Activated naive CD4-positive, alpha-beta T cell treated with anti-CD3 and anti-CD28 coated beads, Interleukin-2, amount 50 U/mL, for 72 hours (primary cell): ENCODE results near the gene CXCL10. TPM values are rescaled to one million over a fixed set of nuclear protein-coding genes. Genes with fewer than 3 reads are reported as not detected.

ENCODE experiments used
- total RNA-seq, 2 donors: library from RNA; stranded (reverse); gene quantifications; one replicate each; pipeline ENCODE4 v1.2.3, GENCODE V29; 2022

CXCL10 gene
- total RNA-seq, 2 donors from 2014 or later = 0.20 to 1.2 TPM

Other genes starting within 250 kb of the CXCL10 start
- gene PPEF2, start 121.0 kb downstream of the CXCL10 start, total RNA-seq = under 1 TPM in 1 of 2 donors, not detected in 1; 0.54 TPM
- gene NAAA, start 82.5 kb downstream of the CXCL10 start, total RNA-seq = 10 to 100 TPM; 17.4 to 22.8 TPM
- 10 to 100 TPM; 21.4 to 43.3 TPM for gene SDAD1, start 32.6 kb downstream of the CXCL10 start, total RNA-seq
- 1 to 10 TPM in 1 of 2 donors, not detected in 1; 1.4 TPM for gene CXCL9, start 16.0 kb downstream of the CXCL10 start, total RNA-seq
- gene CXCL11, start 12.6 kb upstream of the CXCL10 start, total RNA-seq = under 1 TPM; 0.21 to 0.23 TPM
- gene ART3, start 51.2 kb upstream of the CXCL10 start, total RNA-seq = under 1 TPM in 1 of 2 donors, not detected in 1; 0.82 TPM
- 10 to 100 TPM; 63.6 to 72.8 TPM for gene NUP54, start 124.9 kb upstream of the CXCL10 start, total RNA-seq
- 1 to 10 TPM; 2.3 to 6.5 TPM for gene SCARB2, start 190.3 kb upstream of the CXCL10 start, total RNA-seq
- not detected for gene FAM47E, start 228.2 kb upstream of the CXCL10 start, total RNA-seq